K562 (cell line): Measurements from ENCODE around the gene IL20. TPM values are rescaled to one million over a fixed set of nuclear protein-coding genes. Genes with fewer than 3 reads are reported as not detected.

Experiments used
- ATAC-seq: fragments of 200-7000 bp; cut with Tn5 transposase; 3 replicates; pipeline ENCODE4 v1.9.1; 2020; ENCODE audit warnings: moderate library complexity
- BruUV-seq: library from RNA; stranded (reverse); fragments of 400-500 nt; replicated peaks from 2 replicates; lab custom pipeline; 2021; lab: Mats Ljungman, UMichigan
- CTCF ChIA-PET: fragments of 300-600 bp; formaldehyde crosslinking; extraction: SDS; loops from one replicate; lab custom pipeline; 2021; ENCODE audit warnings: low intra/inter-chr PET ratio; lab: Yijun Ruan, JAX
- POLR2A ChIA-PET: fragments of 300-600, 350-650 bp; sonication (Branson Sonifier 250); formaldehyde crosslinking; extraction: SDS; loops from one replicate; lab custom pipeline; 2021; ENCODE audit warnings: antibody characterized with exemption, inconsistent platforms; lab: Yijun Ruan, JAX
- DNase-seq, 4 experiments: peaks; one replicate each; pipeline versions ENCODE4 v3.0.0 to v3.0.0-alpha.2; 2011 to 2018; ENCODE audit warnings: low spot score in 3 of 4, mixed read lengths in 3 of 4; ENCODE audit errors: extremely low read depth in 1 of 4
- FAIRE-seq: peaks from 2 replicates; lab custom pipeline; 2011; peaks lifted over from hg19 to GRCh38; lab: Jason Lieb, UNC
- H2AFZ ChIP-seq: 2 replicates; pipeline ENCODE4 v1.6.0; 2011; ENCODE audit warnings: low read depth, low read length, control low read depth, inconsistent platforms
- H3K27ac ChIP-seq: fragments of 200-600 bp; 3 replicates; pipeline ENCODE4 v1.8.0; 2011; ENCODE audit warnings: low read depth, mild to moderate bottlenecking, control low read depth, inconsistent platforms, low read length, moderate library complexity, mixed read lengths; ENCODE audit errors: extremely low read depth
- H3K27me3 ChIP-seq, 2 experiments: fragments of 300-600 bp in 1 of 2; 2 replicates in 1 of 2; 3 replicates in 1 of 2; pipeline versions ENCODE4 v1.6.0 to v1.8.0; 2011; ENCODE audit warnings: inconsistent platforms in 2 of 2, low read length in 2 of 2, mild to moderate bottlenecking in 1 of 2, mixed read lengths in 1 of 2, moderate library complexity in 1 of 2; ENCODE audit not compliant: control insufficient read depth in 2 of 2, insufficient read depth in 2 of 2
- H3K36me3 ChIP-seq: fragments of 300-600 bp; 3 replicates; pipeline ENCODE4 v1.8.0; 2011; ENCODE audit warnings: mild to moderate bottlenecking, low read length, inconsistent platforms; ENCODE audit not compliant: control insufficient read depth, insufficient read depth
- H3K4me1 ChIP-seq, 2 experiments: fragments of 200-600 bp in 1 of 2; replicated peaks in 1 of 2; 2 replicates in 1 of 2; 3 replicates in 1 of 2; pipeline versions ENCODE4 v1.5.1 to v1.8.0; 2011; ENCODE audit warnings: inconsistent platforms in 2 of 2, low read length in 2 of 2, mild to moderate bottlenecking in 1 of 2, mixed read lengths in 1 of 2, moderate library complexity in 1 of 2; ENCODE audit not compliant: control insufficient read depth in 2 of 2, insufficient read depth in 2 of 2
- H3K4me2 ChIP-seq: 2 replicates; pipeline ENCODE4 v1.6.1; 2011; ENCODE audit warnings: low read length, control low read depth, inconsistent platforms, mixed read lengths; ENCODE audit not compliant: insufficient read depth
- H3K4me3 ChIP-seq: fragments of 200-600 bp; sonication (generic), shearing (Covaris generic); 2 replicates; pipeline ENCODE4 v1.5.1; 2016; ENCODE audit warnings: control low read depth, inconsistent platforms
- H3K79me2 ChIP-seq: fragments of 200-600 bp; 3 replicates; pipeline ENCODE4 v1.8.0; 2011; ENCODE audit warnings: low read length, inconsistent platforms; ENCODE audit not compliant: control insufficient read depth, insufficient read depth
- H3K9ac ChIP-seq, 2 experiments: 2 replicates each; pipeline versions ENCODE4 v1.6.0 to v1.6.1; 2011; ENCODE audit warnings: low read depth in 2 of 2, low read length in 2 of 2, control low read depth in 1 of 2, inconsistent platforms in 1 of 2, mild to moderate bottlenecking in 1 of 2, mixed read lengths in 1 of 2; ENCODE audit not compliant: insufficient read depth in 1 of 2
- H3K9me1 ChIP-seq: one replicate; pipeline ENCODE4 v1.6.0; 2011; ENCODE audit warnings: inconsistent platforms, mild to moderate bottlenecking, low read length, moderate library complexity; ENCODE audit not compliant: control insufficient read depth, insufficient read depth
- H3K9me3 ChIP-seq: replicated peaks from 2 replicates; pipeline ENCODE4 v1.5.1; 2011; ENCODE audit warnings: low read depth, low read length, inconsistent platforms; ENCODE audit not compliant: control insufficient read depth, insufficient read depth
- H4K20me1 ChIP-seq: replicated peaks from 2 replicates; pipeline ENCODE4 v1.6.1; 2011; ENCODE audit warnings: low read length, inconsistent platforms, mixed read lengths; ENCODE audit not compliant: control insufficient read depth, insufficient read depth
- BCL6 ChIP-seq: fragments of 250-450 bp; sonication (Bioruptor Pico); IDR thresholded peaks from 2 replicates; pipeline ENCODE4 v1.4.0; 2020
- CBX5 ChIP-seq: IDR thresholded peaks from 2 replicates; pipeline ENCODE4 v1.6.1; 2014; ENCODE audit warnings: low read depth, borderline replicate concordance
- CEBPG ChIP-seq, 3 experiments: fragments of 200-800 bp in 1 of 3; sonication (Bioruptor generic) in 1 of 3; sonication (generic) in 1 of 3; formaldehyde crosslinking in 1 of 3; IDR thresholded peaks in 2 of 3; conservative IDR thresholded peaks in 1 of 3; 2 replicates each; pipeline versions ENCODE4 v1.6.1 to v1.8.0; 2016 to 2022; ENCODE audit warnings: missing compliant biosample characterization in 2 of 3, missing genetic modification characterization in 2 of 3, mild to moderate bottlenecking in 1 of 3, missing genetic modification reagents in 1 of 3
- EHMT2 ChIP-seq: fragments of 450-650 bp; IDR thresholded peaks from 2 replicates; pipeline ENCODE4 v1.6.1; 2018; ENCODE audit warnings: antibody characterized with exemption
- HMG20B ChIP-seq: fragments of 250-450 bp; sonication (Bioruptor Pico); IDR thresholded peaks from 2 replicates; pipeline ENCODE4 v1.5.0; 2021; ENCODE audit warnings: mild to moderate bottlenecking
- KHSRP ChIP-seq: fragments of 450-650 bp; IDR thresholded peaks from 2 replicates; pipeline ENCODE4 v1.6.1; 2017
- KLF13 ChIP-seq: fragments of 450-650 bp; IDR thresholded peaks from 2 replicates; pipeline ENCODE4 v1.6.1; 2016; ENCODE audit warnings: missing genetic modification characterization, low read depth, mild to moderate bottlenecking, missing compliant biosample characterization, moderate library complexity, borderline replicate concordance
- PCBP1 ChIP-seq: fragments of 200-400 bp; formaldehyde crosslinking; IDR thresholded peaks from 2 replicates; pipeline ENCODE4 v1.6.1; 2018; ENCODE audit warnings: mild to moderate bottlenecking, low read depth, low read length; ENCODE audit not compliant: poor library complexity, severe bottlenecking
- PHB ChIP-seq: fragments of 250-450 bp; sonication (Bioruptor Pico); IDR thresholded peaks from 2 replicates; pipeline ENCODE4 v1.5.0; 2021
- ZNF134 ChIP-seq: fragments of 250-450 bp; sonication (Bioruptor Pico); conservative IDR thresholded peaks from 2 replicates; pipeline ENCODE4 v1.4.0; 2020
- ZNF224 ChIP-seq: sonication (generic); formaldehyde crosslinking; IDR thresholded peaks from 2 replicates; pipeline ENCODE4 v1.8.0; 2022; ENCODE audit warnings: mild to moderate bottlenecking, missing genetic modification reagents
- ZNF561 ChIP-seq: fragments of 450-650 bp; formaldehyde crosslinking; conservative IDR thresholded peaks from 2 replicates; pipeline ENCODE4 v1.4.0; 2020; ENCODE audit warnings: mild to moderate bottlenecking, moderate library complexity
- WGBS: fragments of 100-300 bp; shearing (Covaris generic); methylation state at CpG from one replicate; pipeline ENCODE4 v1.1.6; 2016; ENCODE audit warnings: low coverage, mixed read lengths; ENCODE audit not compliant: insufficient coverage; ENCODE audit errors: missing lambda C conversion rate; 5-methylcytosine and 5-hydroxymethylcytosine counted together
- in situ Hi-C: fragments of 300-500 bp; cut with MboI; formaldehyde crosslinking; loops from 4 replicates; pipeline ENCODE4 v1.15.0; 2018; ENCODE audit warnings: inconsistent platforms, mixed read lengths
- intact Hi-C: fragments of 100-400 bp; cut with micrococcal nuclease; formaldehyde crosslinking; loops from 2 replicates; pipeline ENCODE4 v1.14.2; 2022
- polyA plus RNA-seq, 8 experiments: library from polyadenylated mRNA; depleted of rRNA in 4 of 8; stranded (reverse) in 5 of 8; unstranded in 3 of 8; fragments of >200 nt; fragmentation: Nextera tagmentation in 2 of 8; fragmentation: Illumina TruSeq in 1 of 8; extraction: Ambion mirVana in 2 of 8; extraction: Trizol in 1 of 8; gene quantifications; 2 replicates each; pipeline versions ENCODE4 v1.2.1 to v1.2.3, GENCODE V29; 2011 to 2014; ENCODE audit warnings: inconsistent platforms in 1 of 8, missing spikeins in 1 of 8
- total RNA-seq, 7 experiments: library from RNA; depleted of rRNA in 6 of 7; stranded (reverse); fragments of >200 nt in 6 of 7; fragmentation: Illumina TruSeq in 2 of 7; extraction: Trizol in 2 of 7; gene quantifications; 2 replicates each; pipeline versions ENCODE4 v1.2.1 to v1.2.3, GENCODE V29; 2011 to 2021; ENCODE audit warnings: low replicate concordance in 1 of 7
- TF ChIP-seq, protein P1 (sequence below): fragments of 150-350 bp; conservative IDR thresholded peaks from 2 replicates; pipeline ENCODE4 v1.6.1; 2014; ENCODE audit warnings: low read length

IL20 gene
- total and polyA plus RNA-seq, 9 of the 15 experiments (the other 6 are each of a cell fraction or from before 2014, with no cell fraction given), result not detected

DNA sequence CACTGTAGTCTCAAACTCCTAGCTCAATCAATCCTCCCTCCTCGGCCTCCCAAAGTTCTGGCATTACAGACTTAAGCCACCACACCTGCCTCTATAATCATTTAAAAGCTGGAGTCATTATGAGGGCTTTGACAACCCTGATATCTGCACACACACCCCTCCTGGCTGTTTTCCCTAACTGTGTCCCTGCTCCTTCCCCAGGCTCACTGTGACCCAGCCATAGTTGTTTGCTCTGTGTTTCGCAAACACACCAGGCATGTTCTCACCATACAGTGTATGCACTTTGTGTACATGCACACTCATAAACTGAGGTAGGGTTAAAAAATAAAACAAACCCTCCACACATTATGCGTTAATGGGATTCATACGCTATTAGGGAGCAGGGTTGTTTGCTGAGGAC is 21.8 kb upstream of the IL20 start:
- TF ChIP-seq ZNF134 (CRISPR knock-in tag) (no peak), BCL6 (CRISPR knock-in tag) (no peak), PCBP1 (no peak), EHMT2 (no peak), ZNF561 (CRISPR knock-in tag) (no peak), HMG20B (CRISPR knock-in tag) (no peak), KHSRP (no peak), CEBPG (CRISPR knock-in tag; IDR thresholded peaks at IDR 0.05) (no peak), CEBPG (tag; conservative IDR thresholded peaks at IDR 0.05 in 1 of 2, IDR thresholded peaks at IDR 0.05 in 1 of 2) (no peak), CBX5 (no peak), KLF13 (tag) (no peak), ZNF224 (no peak), PHB (CRISPR knock-in tag) (no peak)
- TF ChIP-seq, protein P1, sequence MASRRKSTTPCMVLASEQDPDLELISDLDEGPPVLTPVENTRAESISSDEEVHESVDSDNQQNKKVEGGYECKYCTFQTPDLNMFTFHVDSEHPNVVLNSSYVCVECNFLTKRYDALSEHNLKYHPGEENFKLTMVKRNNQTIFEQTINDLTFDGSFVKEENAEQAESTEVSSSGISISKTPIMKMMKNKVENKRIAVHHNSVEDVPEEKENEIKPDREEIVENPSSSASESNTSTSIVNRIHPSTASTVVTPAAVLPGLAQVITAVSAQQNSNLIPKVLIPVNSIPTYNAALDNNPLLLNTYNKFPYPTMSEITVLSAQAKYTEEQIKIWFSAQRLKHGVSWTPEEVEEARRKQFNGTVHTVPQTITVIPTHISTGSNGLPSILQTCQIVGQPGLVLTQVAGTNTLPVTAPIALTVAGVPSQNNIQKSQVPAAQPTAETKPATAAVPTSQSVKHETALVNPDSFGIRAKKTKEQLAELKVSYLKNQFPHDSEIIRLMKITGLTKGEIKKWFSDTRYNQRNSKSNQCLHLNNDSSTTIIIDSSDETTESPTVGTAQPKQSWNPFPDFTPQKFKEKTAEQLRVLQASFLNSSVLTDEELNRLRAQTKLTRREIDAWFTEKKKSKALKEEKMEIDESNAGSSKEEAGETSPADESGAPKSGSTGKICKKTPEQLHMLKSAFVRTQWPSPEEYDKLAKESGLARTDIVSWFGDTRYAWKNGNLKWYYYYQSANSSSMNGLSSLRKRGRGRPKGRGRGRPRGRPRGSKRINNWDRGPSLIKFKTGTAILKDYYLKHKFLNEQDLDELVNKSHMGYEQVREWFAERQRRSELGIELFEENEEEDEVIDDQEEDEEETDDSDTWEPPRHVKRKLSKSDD, result no peak
- Histone ChIP-seq H3K9ac (no peak overlapping the region), H3K79me2 (no peaks in the 10 kb centered on the region), H3K27ac (no peak overlapping the region), H3K4me3 (no peak overlapping the region), H4K20me1 (no peaks in the 10 kb centered on the region), H3K9me1 (no peaks in the 10 kb centered on the region), H3K27me3 (peaks cover 3 to 13% of the 10 kb centered on the region in 2 experiments; a peak in 3 of 5 replicates), H3K4me1 (peaks cover 21 to 26% of the 10 kb centered on the region in 2 experiments; a peak in 4 of 5 replicates), H3K4me2 (no peak overlapping the region), H3K36me3 (no peaks in the 10 kb centered on the region), H3K9me3 (no peaks in the 10 kb centered on the region), H2AFZ (no peak overlapping the region)
- ChIA-PET POLR2A (interaction anchor here (0.8 to 1.2 kb wide), 5 partner anchors 8 to 132 kb away, joined by 3 to 6 read pairs (median 3); no protein-coding TSS in a partner anchor), CTCF (no interaction called here)
- in situ Hi-C loops, result no loop called here
- DNase-seq, result no peak
- no peak for ATAC-seq
- BruUV-seq, result no TSS peak
- no peak for FAIRE-seq
- intact Hi-C loops, result no loop called here
- 56% methylated on average over 4 of the region's 4 CpGs for WGBS
